Measurements from ENCODE around the gene ADAMTSL3. TPM values are rescaled to one million over a fixed set of nuclear protein-coding genes. Genes with fewer than 3 reads are reported as not detected.
"Not testable (repeated sequence)": the region's sequence is repeated elsewhere in the genome, so short reads cannot be mapped to it uniquely, and the experiment has no call there.

ADAMTSL3 gene
- polyA plus RNA-seq, 1 donor, result 8.0 TPM

DNA sequence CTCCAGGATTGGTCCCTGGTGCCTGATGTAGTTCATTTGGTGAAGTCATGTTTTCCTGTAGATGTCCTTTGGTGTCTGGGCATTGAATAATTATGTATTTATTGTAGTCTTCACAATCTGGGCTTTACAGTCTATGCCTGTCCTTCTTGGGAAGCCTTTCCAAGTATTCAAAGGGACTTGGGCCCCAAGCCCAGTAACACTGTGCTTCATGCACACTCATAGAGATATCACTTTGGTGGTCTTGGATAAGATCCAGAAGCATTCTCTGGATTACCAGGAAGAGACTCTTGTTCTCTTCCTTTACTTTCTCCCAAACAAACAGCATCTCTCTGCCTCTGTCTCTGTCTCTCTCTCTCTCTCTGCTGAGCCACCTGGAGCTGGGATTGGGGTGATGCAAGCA is 300.6 kb downstream of the ADAMTSL3 start:
- Histone ChIP-seq H3K4me1 (ENCODE audit: control insufficient read depth, insufficient read depth, low read length) (no peaks in the 10 kb centered on the region), H3K27me3 (ENCODE audit: control insufficient read depth, insufficient read depth, low read length) (no peaks in the 10 kb centered on the region), H3K4me3 (ENCODE audit: low read length) (no peak overlapping the region), H3K9me3 (ENCODE audit: control insufficient read depth, low read depth, low read length) (no peaks in the 10 kb centered on the region), H3K27ac (ENCODE audit: low read length) (no peak overlapping the region), H3K36me3 (ENCODE audit: control insufficient read depth, insufficient read depth, low read length) (no peaks in the 10 kb centered on the region)
- DNase-seq, result no peak

GRCh38 chr15:83955806-83956265 is 301.9 kb downstream of the ADAMTSL3 start:
- H3K4me3 ChIP-seq (ENCODE audit: low read length), result no peak overlapping the region
- no peaks in the 10 kb centered on the region for H3K27me3 ChIP-seq (ENCODE audit: control insufficient read depth, insufficient read depth, low read length)
- no peak overlapping the region for H3K27ac ChIP-seq (ENCODE audit: low read length)
- H3K9me3 ChIP-seq (ENCODE audit: control insufficient read depth, low read depth, low read length), result no peaks in the 10 kb centered on the region
- DNase-seq, result no peak
- no CpG with 5 or more reads among the region's 1 CpG for WGBS (ENCODE audit: insufficient coverage, low lambda C conversion rate)
- H3K4me1 ChIP-seq (ENCODE audit: control insufficient read depth, insufficient read depth, low read length), result no peaks in the 10 kb centered on the region
- H3K36me3 ChIP-seq (ENCODE audit: control insufficient read depth, insufficient read depth, low read length), result no peaks in the 10 kb centered on the region

DNA sequence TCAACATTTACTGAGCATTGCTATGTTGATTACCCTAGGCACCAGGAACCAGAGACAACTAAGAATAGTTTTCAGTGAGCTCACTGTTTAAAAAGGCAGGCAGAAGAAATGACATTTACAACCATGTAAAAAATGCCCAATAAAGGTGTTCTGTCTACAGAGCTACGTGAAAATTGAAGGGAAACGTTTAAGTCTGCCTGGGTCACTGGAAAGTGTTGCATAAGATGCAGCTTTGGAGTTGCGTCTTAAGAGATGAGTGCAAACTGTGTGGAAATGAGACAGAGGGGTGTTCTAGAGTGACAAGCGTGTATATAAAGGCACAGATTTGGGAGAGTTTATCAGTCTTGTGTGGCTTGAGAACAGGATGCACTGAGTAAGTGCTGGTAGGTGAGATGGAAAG is 303.0 kb downstream of the ADAMTSL3 start:
- H3K27me3 ChIP-seq (ENCODE audit: control insufficient read depth, insufficient read depth, low read length), result no peaks in the 10 kb centered on the region
- no peak overlapping the region for H3K4me3 ChIP-seq (ENCODE audit: low read length)
- H3K36me3 ChIP-seq (ENCODE audit: control insufficient read depth, insufficient read depth, low read length), result no peaks in the 10 kb centered on the region
- H3K4me1 ChIP-seq (ENCODE audit: control insufficient read depth, insufficient read depth, low read length), result no peaks in the 10 kb centered on the region
- no CpG with 5 or more reads among the region's 4 CpGs for WGBS (ENCODE audit: insufficient coverage, low lambda C conversion rate)
- H3K9me3 ChIP-seq (ENCODE audit: control insufficient read depth, low read depth, low read length), result no peaks in the 10 kb centered on the region
- no peak overlapping the region for H3K27ac ChIP-seq (ENCODE audit: low read length)
- DNase-seq, result no peak

GRCh38 chr15:83959477-83959876 is 305.6 kb downstream of the ADAMTSL3 start:
- no peak for DNase-seq
- H3K27ac ChIP-seq (ENCODE audit: low read length), result no peak overlapping the region
- H3K36me3 ChIP-seq (ENCODE audit: control insufficient read depth, insufficient read depth, low read length), result no peaks in the 10 kb centered on the region
- H3K4me3 ChIP-seq (ENCODE audit: low read length), result no peak overlapping the region
- H3K27me3 ChIP-seq (ENCODE audit: control insufficient read depth, insufficient read depth, low read length), result no peaks in the 10 kb centered on the region
- no peaks in the 10 kb centered on the region for H3K9me3 ChIP-seq (ENCODE audit: control insufficient read depth, low read depth, low read length)
- no peaks in the 10 kb centered on the region for H3K4me1 ChIP-seq (ENCODE audit: control insufficient read depth, insufficient read depth, low read length)
- 83% methylated on average over 1 of the region's 2 CpGs for WGBS (ENCODE audit: insufficient coverage, low lambda C conversion rate)

- Histone ChIP-seq H3K27me3 (ENCODE audit: control insufficient read depth, insufficient read depth, low read length) (no peaks in the 10 kb centered on the region), H3K27ac (ENCODE audit: low read length) (no peak overlapping the region), H3K36me3 (ENCODE audit: control insufficient read depth, insufficient read depth, low read length) (no peaks in the 10 kb centered on the region), H3K4me3 (ENCODE audit: low read length) (no peak overlapping the region), H3K9me3 (ENCODE audit: control insufficient read depth, low read depth, low read length) (no peaks in the 10 kb centered on the region), H3K4me1 (ENCODE audit: control insufficient read depth, insufficient read depth, low read length) (no peaks in the 10 kb centered on the region)
- WGBS (ENCODE audit: insufficient coverage, low lambda C conversion rate), result no CpG with 5 or more reads among the region's 6 CpGs
- DNase-seq, result no peak
Observed at GRCh38 chr15:83960192-83960829, 306.4 kb downstream of the ADAMTSL3 start.

DNA sequence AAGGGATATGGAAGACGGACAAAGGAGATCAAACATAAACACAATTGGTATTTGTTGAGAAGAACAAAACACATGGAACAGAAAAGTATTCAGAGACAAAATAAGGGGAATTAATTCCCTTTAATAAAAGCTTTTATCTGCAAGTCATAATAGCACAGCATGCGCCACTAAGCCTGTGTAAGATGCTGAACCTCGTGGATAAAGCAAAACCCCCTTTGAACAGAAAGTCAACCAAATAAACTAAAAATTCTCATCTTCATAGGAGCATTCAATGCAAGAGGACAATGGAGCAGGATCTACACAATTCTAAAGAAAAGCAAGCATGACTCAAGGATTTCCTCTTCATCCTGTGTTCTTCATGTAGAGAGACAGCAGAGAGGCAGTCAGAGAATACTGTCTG is 307.4 kb downstream of the ADAMTSL3 start:
- DNase-seq, result no peak
- Histone ChIP-seq H3K27me3 (ENCODE audit: control insufficient read depth, insufficient read depth, low read length) (no peaks in the 10 kb centered on the region), H3K27ac (ENCODE audit: low read length) (no peak overlapping the region), H3K36me3 (ENCODE audit: control insufficient read depth, insufficient read depth, low read length) (no peaks in the 10 kb centered on the region), H3K4me1 (ENCODE audit: control insufficient read depth, insufficient read depth, low read length) (no peaks in the 10 kb centered on the region), H3K4me3 (ENCODE audit: low read length) (no peak overlapping the region), H3K9me3 (ENCODE audit: control insufficient read depth, low read depth, low read length) (no peaks in the 10 kb centered on the region)
- 94% methylated on average over 3 of the region's 3 CpGs for WGBS (ENCODE audit: insufficient coverage, low lambda C conversion rate)

- not testable (repeated sequence) for H3K27ac ChIP-seq (ENCODE audit: low read length); H3K4me1 ChIP-seq (ENCODE audit: control insufficient read depth, insufficient read depth, low read length); H3K4me3 ChIP-seq (ENCODE audit: low read length); H3K27me3 ChIP-seq (ENCODE audit: control insufficient read depth, insufficient read depth, low read length); DNase-seq; H3K9me3 ChIP-seq (ENCODE audit: control insufficient read depth, low read depth, low read length); H3K36me3 ChIP-seq (ENCODE audit: control insufficient read depth, insufficient read depth, low read length)
- WGBS (ENCODE audit: insufficient coverage, low lambda C conversion rate), result no CpG with 5 or more reads among the region's 1 CpG
Observed at GRCh38 chr15:83964967-83965366, 311.0 kb downstream of the ADAMTSL3 start.

DNA sequence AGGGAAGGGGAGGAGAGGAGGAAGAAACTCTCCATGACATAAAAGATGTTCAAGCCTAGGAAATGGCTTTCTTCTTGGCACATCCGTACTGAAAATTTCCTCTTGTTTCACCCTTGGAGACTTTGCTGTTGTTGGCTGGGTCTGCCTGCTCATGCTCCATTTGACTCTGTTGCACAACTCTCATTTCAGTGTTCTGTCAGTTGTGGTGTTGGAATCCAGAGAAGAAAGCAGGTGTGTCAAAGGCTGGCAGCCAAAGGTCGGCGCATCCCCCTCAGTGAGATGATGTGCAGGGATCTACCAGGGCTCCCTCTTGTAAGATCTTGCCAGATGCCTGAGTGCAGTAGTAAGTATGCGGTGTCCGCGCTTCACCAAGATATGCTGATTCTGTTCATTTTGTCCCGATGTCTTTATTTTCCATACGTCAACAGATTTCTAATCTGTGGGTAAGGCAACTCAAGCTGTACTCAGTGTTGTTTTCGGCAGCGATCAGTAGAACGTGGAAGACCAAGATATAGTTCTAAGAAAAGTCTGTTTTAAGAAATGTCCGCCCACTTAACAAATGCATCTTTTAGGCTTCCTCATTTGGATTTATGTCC is 316.5 kb downstream of the ADAMTSL3 start:
- no peaks in the 10 kb centered on the region for H3K4me1 ChIP-seq (ENCODE audit: control insufficient read depth, insufficient read depth, low read length)
- H3K36me3 ChIP-seq (ENCODE audit: control insufficient read depth, insufficient read depth, low read length), result no peaks in the 10 kb centered on the region
- no peak overlapping the region for H3K4me3 ChIP-seq (ENCODE audit: low read length)
- H3K27me3 ChIP-seq (ENCODE audit: control insufficient read depth, insufficient read depth, low read length), result no peaks in the 10 kb centered on the region
- no peaks in the 10 kb centered on the region for H3K9me3 ChIP-seq (ENCODE audit: control insufficient read depth, low read depth, low read length)
- H3K27ac ChIP-seq (ENCODE audit: low read length), result no peak overlapping the region
- DNase-seq, result no peak
- WGBS (ENCODE audit: insufficient coverage, low lambda C conversion rate), result 100% methylated on average over 6 of the region's 12 CpGs

DNA sequence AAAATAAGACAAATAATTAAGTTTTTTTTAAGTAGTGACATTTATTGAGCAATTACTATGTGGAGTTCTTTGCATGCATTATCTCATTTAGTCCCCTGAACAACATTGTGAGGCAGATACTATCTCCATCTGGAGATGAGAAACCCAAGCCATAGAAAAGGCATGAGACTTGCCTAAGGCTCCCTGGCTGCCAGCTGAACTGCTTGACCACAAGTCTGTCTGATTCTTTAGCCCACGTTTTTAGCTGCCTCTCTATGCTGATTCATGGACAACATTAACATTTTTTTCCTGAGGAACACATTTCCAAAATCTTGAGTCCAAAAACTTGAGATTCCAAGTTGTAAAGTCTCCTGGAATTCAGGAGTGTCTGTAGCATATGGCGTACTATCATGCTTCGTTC is 318.1 kb downstream of the ADAMTSL3 start:
- Histone ChIP-seq H3K9me3 (ENCODE audit: control insufficient read depth, low read depth, low read length) (no peaks in the 10 kb centered on the region), H3K27ac (ENCODE audit: low read length) (no peak overlapping the region), H3K27me3 (ENCODE audit: control insufficient read depth, insufficient read depth, low read length) (no peaks in the 10 kb centered on the region), H3K4me1 (ENCODE audit: control insufficient read depth, insufficient read depth, low read length) (no peaks in the 10 kb centered on the region), H3K36me3 (ENCODE audit: control insufficient read depth, insufficient read depth, low read length) (no peaks in the 10 kb centered on the region), H3K4me3 (ENCODE audit: low read length) (no peak overlapping the region)
- WGBS (ENCODE audit: insufficient coverage, low lambda C conversion rate), result no CpG with 5 or more reads among the region's 3 CpGs
- no peak for DNase-seq

DNA sequence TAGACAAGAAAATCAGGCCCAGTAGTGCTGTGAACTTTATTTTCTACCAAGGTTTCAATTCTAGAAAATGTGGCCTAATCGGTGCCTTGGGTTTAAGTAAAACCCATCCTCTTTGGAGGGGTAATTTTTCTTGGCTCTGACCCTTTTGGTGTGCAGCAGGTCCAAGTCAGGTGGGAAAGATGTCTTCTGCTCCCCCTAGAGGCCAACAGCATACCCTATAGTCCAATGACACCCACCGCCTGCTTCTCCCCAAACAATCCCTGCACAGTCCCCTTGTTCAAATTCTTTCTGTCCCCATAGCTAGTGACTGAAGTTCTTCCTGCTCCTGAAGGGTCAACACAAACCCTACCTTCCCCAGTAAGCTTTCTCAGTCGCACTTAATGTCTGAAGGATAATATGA is 319.9 kb downstream of the ADAMTSL3 start:
- no peak for DNase-seq
- Histone ChIP-seq H3K27me3 (ENCODE audit: control insufficient read depth, insufficient read depth, low read length) (no peaks in the 10 kb centered on the region), H3K9me3 (ENCODE audit: control insufficient read depth, low read depth, low read length) (no peaks in the 10 kb centered on the region), H3K27ac (ENCODE audit: low read length) (no peak overlapping the region), H3K4me3 (ENCODE audit: low read length) (no peak overlapping the region), H3K4me1 (ENCODE audit: control insufficient read depth, insufficient read depth, low read length) (no peaks in the 10 kb centered on the region), H3K36me3 (ENCODE audit: control insufficient read depth, insufficient read depth, low read length) (no peaks in the 10 kb centered on the region)
- 100% methylated on average over 1 of the region's 3 CpGs for WGBS (ENCODE audit: insufficient coverage, low lambda C conversion rate)

DNA sequence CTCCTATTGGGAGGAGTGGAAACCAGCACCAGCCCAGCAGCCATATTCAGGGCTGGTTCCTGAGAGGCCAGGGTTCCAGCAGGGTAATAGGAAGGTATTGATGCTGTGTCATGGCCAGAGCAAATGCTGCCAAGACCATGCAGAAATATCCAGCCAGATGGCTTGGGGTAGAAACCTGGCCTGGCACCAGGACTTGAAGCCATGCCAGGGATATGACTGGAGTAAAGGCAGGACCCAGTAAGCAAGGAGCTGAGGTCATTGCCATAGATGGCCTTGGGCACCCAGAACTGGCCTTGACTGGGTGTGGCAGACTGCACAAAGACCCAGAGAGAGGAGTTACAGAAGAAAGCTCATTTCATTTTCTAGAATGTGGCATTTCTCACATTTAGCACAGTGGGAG is 324.1 kb downstream of the ADAMTSL3 start:
- Histone ChIP-seq H3K27me3 (ENCODE audit: control insufficient read depth, insufficient read depth, low read length) (no peaks in the 10 kb centered on the region), H3K4me1 (ENCODE audit: control insufficient read depth, insufficient read depth, low read length) (no peaks in the 10 kb centered on the region), H3K27ac (ENCODE audit: low read length) (no peak overlapping the region), H3K4me3 (ENCODE audit: low read length) (no peak overlapping the region), H3K36me3 (ENCODE audit: control insufficient read depth, insufficient read depth, low read length) (no peaks in the 10 kb centered on the region), H3K9me3 (ENCODE audit: control insufficient read depth, low read depth, low read length) (no peaks in the 10 kb centered on the region)
- DNase-seq, result no peak
